HG03196 (cell line): ENCODE results near the gene VSIG1.
A peak's percentile ranks its signal among the peaks of the same experiment; 100 is the strongest.

Experiments used
- ATAC-seq: cut with Tn5 transposase; IDR thresholded peaks from one replicate; pipeline ENCODE4 v1.9.1; 2021; ENCODE audit not compliant: unreplicated experiment

The VSIG1 gene

DNA sequence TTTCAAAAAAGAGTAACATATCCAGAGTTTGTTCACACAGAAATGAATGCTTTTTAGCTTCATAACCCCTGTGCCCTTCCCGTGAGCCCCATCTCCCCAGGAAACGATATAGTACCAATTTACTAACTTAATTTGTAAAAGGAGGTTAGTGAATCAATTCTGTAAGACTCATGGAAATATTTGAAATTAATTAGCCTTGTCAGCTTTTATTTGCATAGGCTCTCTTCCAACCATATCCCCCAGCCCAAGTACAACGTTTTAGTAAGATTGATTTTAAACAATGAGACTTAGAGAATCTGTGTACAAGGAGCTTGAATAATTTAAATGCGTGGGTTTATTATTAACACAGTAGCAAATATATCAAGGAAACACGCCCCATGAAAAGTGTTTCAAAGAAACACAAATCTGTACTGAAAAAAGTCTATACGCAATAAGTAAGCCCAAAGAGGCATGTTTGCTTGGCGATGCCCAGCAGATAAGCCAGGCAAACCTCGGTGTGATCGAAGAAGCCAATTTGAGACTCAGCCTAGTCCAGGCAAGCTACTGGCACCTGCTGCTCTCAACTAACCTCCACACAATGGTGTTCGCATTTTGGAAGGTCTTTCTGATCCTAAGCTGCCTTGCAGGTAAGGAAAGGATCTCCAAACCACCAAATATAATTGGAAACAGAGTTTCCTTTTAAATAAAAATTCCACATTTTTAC, at the start of gene VSIG1:
TSS of gene VSIG1 (plus strand) at position 512 of the 703 bp plus-strand sequence. CDS start at position 578, 66 bp downstream.
- ATAC-seq, result no peak

DNA sequence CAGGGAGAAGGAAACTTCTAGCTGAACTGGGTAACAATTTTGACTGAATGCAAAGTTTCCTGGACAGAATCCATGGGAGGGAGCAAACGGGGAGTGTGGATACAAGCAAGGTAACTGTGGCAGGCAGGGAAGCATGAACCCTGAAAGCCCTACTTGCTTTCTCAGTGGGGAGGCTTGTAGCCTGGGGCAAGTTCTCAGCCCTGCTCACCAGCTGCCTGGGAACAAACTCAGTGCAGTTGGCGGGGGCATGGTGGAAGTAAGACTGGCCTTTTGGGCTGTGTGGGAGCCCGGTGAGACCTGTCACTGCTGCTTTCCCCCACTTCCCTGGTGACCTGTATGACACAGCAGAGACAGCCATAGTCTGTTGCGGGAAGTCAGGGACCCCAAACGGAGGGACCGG, 48.7 kb upstream of the VSIG1 start:
- no peak for ATAC-seq

DNA sequence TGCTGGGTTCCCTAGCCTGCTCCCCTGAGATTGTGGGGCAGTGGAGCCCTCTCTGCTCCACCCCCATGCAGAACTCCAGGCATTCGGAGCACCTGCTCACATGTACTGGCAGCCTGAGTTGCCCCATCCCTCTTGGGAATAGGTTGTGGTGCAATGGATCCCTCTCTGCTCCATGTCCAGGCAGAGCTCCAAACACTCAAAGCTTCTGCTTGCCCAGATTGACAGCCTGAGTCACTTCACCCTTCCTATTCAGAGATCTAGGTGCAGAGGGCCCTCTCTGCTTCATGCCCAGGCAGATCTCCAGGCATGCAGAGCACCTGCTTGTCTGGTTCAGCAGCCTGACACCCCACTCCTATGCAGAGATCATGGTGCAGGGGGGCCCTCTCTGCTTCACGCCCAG, 44.1 kb upstream of the VSIG1 start:
- ATAC-seq, result no peak

DNA sequence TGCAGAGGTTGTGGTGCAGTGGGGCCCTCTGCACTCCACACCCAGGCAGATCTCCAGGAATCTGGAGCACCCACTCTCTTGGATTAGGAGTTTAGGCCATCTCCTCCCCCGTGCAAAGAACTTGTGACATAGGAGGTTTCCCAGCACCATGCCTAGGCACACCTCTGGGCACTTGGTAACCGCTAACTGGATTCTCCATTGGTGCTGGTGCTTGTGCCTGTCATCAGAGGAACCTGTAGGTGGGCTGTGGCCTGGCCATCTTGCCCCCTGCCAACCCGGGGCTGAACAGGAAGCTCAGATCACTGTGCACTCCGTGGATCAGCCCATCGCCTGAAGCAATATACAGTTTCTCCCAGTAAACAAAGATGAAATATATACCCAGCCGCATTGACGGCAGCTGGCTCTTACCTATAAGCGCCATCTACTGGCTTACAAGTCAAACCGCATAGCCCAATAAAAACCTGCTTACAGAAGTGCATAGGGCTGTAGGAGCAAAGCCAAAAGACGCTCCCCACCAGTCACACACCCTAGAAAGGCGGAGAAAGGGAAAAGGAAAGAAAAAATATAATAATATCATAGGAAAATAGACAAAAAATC, 43.5 kb upstream of the VSIG1 start:
- ATAC-seq, result peak; percentile 69

DNA sequence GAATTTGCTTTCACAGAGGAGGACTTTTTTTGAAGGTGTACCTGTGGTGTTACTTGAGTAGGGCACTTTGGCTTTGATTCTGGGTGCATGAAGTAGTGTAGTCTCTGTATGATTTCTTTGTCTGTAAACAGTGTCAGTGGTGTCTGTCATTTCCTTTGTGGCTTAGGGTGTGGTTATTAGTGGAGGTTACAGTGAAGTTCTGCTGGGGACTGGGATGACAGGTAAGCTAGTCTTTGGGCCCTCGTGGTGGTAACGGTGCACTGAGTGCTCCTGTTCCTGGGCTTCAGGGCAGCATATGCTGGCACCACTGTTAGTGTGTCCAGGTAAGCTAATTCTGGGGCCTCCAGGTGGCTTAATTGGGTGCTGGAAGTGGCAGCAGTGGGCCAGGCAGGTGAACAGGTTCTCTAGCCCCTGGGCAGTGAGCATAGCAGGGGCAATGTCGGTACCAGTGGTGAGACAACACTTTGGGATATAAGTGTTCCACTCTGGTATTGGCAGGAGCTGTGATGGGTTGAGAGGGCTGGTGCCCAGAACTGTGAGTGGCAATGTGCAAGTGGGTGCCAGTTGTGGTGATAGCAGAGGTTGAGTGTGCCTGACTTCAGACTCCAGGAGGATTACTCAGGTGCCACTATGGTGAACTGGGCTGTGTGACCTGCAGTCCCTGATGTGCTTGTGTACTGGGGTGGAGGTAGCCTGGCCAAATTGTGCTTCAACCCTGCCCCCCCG, 26.0 kb upstream of the VSIG1 start:
- no peak for ATAC-seq

DNA sequence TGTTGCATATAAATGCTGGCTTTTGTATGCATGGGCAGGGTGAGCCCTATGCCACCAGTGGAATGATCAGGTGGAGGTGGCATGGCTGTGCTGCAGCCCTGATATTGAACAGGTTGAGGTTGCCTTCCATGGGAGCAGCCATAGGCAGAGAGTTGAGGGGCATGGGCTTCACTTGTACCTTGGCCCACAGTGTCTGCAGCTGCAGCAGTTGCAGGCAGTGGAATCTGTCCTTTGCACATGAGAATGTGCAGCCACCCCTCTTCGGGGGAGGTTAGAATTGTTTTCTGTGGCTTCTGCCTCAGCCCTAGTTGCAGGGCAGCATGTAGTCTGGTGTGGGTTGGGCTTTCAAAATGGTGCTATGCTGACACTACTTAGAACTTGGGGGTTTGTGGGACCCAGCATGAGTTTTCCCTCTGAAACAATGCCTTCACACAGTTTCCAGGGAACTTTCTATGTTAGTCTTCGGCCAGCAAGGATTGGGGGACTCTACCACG, 25.4 kb upstream of the VSIG1 start:
- ATAC-seq, result no peak

DNA sequence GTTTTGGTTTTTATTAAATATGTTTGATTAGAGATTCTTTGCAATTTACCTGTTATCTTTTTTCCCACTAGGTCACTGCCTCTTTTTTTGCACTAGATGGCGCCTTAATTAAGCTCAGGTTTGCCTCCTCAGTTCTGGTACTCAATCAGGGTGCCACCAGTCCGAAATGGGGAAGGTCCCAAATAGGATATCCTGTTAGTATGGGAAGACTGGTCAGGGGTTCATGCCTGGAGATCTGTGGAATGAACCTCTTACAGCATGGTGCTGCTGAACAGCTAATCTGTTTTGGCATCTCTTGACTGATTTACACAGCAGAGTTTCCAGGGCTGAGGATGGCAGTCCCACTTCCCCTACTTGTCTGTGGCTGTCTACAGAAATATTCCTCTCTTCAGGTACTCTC, 24.2 kb upstream of the VSIG1 start:
- no peak for ATAC-seq

DNA sequence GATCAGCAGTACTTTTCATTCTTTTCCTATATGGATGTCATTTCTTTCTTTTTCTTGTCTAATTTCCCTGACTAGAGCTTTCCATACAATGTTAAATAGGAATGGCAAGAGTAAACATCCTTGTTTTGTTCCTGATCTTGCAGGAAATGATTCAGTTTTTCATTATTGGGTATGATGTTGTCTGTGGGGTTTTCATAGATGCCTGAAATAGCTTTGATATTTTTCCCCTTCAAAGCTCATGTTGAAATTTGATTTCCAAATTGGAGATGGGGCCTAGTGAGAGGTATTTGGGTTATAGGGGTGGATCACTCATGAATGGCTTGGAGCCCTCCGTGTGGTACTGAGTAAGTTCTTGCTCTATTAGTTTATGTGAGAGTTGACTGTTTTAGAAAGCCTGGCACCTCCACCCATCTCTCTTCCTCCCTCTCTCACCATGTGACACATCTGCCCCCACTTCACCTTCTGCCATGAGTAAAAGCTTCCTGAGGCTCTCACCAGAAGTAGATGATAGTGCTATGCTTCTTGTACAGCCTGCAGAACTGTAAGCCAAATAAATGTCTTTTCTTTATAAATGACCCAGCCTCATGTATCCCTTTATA, 22.3 kb upstream of the VSIG1 start:
- no peak for ATAC-seq

DNA sequence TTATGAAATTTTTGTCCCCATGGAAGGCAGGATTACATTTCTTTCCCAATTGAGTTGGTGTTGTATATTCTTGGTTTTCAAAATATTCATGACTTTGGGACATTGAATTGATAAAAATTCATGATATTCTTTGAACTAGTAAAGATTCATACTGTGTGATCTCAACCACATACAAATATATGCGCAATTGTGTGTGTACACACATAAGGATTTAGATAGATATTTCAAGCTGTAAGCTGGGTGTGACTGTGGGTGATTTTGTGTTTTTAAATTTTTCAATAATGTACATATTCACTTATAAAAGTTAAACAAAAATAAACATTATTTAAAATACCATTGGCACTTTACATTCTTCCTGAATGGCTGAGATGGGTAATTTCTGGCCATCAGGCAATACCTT, 19.5 kb upstream of the VSIG1 start:
- no peak for ATAC-seq

DNA sequence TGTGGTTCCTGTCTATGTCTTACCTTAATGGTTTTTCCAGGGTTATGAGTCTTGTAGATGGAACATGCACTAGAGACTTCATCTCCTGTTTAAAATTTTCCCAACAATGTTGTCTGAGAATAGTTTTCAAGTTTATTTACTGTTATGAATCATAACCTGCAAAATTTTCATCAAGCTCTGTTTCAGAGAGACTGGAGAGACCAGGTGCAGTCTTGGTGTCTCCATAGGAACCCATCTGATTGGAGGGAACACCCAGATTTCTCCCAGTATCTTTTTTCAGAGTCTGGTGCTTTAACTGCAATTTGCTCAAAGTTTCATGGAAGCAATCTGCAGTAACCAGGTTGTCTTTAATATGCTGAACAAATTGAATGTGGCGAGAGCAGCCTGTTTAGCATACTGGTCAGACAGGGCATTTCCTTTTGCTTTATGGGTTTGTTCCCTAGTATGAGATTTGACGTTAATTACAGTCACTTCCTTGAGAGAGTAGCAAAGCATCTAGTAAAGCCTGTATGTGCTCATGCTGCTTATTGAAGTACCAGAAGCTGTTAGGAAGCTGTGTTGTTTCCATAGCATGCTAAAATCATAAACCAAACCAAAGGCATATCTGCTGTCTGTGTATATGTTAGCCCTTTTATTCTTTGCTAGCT, 18.8 kb upstream of the VSIG1 start:
- ATAC-seq, result no peak

DNA sequence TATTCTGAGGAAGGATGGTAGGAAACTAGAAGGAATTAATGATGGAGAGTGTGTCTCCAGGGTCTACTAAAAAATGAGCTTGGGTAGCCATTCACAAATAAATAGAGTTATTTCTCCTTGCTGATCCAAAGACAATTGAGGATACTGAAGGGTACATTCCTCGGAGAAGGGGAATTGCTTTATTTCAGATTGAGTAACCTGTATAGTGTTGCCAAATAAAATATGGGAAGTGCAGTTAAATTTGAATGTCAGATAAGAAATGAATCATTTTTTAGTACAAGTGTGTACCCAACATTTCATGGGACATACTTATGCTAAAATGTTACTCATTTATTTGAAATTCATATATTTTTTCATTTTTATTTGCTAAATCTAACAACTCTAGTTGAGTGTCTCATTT, 16.0 kb upstream of the VSIG1 start:
- ATAC-seq, result no peak

DNA sequence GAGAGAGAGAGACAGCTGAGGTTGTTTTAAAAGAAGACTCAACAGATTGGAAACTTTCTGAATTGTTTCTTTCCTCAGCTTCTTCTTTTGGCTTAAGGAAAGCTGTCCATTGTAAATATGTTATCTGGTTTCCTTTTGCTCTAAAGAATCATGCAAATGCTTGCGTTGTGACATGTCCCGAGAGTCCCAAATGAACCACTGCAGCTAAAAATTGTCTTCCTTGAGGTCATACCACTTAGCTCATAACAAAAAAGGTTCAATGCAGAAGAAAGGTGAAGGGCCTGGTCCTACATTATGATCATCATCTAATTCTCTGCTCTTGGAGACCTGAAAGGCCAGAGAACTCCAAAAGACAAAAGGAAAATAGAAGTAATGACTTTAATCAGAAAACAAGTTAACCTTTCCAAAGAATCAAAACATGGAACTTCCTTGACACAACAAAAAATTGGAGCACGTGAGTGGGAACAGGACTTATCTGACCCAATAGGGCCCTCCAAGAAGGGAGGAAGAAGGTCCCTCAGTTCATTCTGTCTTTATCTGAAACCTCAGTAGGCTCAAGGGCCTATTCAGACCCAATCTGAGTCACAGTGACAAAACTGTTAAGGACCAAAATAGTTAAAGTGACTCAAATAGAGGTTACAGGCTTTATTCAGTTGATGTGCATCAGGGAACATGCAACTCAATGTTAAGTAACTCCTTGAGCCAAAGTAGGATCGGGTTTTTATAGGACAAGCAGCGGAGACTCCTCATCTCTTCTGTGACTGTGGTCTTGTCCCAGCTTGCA, 14.7 kb upstream of the VSIG1 start:
- no peak for ATAC-seq

DNA sequence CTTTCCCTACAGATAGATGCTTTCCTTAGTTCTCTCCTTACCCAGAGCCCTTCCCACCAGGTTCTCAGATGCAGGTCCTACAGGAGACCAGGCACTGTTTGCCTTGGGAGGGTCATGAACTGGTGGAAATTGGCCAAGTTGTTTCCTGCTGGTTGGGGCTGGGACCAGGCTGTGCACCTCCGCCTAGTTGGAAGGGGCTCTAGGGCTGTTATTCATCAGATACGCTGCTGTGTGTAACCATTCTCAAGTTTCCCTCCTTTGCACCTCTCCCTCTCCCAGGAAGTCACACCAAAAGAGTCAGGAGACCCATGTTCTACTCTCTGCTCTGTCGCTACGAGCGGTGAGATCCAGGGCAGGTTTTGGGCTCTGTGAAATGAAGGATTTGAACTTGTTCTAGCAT, 11.9 kb upstream of the VSIG1 start:
- ATAC-seq, result no peak

DNA sequence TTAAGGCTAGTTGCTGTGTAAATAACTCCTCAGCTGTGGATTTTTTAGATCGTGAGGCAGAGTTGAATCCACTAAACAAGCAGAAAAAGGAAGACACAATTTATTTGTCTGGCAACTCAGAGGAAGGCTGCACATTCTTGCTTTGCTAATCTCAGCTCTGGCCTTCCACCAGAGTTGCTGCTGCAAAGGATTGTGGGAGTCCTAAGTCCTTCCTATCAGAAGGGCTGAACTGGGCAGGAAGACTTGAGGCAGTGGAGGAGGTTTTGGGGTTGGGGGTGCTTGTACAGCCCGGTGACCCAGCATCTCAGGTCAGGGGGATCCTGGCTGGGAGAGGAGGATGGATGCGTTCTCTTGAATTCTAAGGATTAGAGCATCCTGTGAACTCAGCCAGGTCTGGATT, 11.0 kb upstream of the VSIG1 start:
- no peak for ATAC-seq

DNA sequence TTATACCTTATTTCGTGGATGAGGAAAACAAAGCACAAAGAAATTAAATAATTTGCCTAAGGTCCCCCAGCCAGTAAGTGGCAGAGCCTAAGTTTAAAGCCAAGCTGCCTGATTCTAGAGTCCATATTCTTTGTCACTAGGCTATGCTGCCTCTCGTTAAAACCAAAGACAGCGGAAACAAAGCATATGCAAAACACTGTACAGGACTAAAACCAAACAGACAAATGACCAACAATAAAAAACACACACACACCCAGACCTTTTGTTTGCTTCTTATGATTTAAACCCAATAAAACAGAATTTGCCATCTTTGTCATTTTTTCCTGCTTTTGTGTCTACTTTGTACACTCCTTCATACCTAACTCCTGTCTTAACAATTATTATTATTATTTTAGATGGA, 10.1 kb upstream of the VSIG1 start:
- ATAC-seq, result no peak

DNA sequence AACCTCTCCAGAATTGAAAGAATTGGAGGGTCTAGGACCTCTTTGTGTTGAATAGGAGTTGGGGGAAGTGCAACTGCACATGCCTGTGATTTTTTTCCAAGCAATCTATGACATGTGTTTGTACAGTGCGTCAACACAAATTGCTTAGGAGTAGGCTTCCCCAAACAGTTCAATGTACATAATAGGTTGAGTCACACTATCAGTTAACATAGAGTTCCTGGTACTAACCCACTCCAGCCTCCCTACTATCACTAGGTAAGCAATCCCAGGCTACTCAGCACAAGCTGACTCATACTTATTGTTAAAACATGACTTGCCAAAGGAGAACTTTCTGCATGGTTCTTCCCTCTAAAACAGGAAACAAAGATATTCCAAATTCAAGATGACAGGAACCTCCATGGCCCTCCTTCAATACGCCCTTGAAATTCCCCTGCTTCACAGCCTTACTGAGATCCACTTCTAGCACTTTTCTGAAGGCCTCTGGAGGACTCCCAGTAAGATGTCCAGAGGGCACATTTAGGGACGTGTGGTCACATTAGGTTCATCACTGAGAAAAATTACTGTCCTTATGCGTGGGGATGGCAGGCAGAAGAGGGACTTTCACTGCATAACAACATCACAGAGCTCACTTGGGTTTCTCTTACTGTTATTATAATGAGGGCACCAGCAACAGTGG, 8.4 kb upstream of the VSIG1 start:
- ATAC-seq, result no peak

DNA sequence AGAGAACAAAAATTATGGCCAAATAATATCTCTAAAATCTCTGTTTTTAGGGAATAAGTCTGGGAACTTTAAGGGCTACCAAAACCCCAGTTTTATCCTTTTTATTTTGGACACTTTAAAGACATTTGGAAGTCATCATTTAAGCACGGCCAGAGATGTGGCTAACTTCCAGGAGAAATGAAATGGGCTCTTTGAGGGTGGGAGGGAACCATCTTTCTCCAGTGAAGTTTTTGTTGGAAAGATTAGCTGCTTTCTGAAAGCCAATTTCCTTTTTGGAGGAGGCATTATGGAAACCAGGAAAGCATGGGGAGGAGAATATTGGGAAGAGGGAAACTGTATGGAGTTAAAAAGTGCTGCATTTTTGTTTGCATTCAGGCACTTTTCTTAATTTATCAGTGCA, 4.8 kb downstream of the VSIG1 start:
- no peak for ATAC-seq

DNA sequence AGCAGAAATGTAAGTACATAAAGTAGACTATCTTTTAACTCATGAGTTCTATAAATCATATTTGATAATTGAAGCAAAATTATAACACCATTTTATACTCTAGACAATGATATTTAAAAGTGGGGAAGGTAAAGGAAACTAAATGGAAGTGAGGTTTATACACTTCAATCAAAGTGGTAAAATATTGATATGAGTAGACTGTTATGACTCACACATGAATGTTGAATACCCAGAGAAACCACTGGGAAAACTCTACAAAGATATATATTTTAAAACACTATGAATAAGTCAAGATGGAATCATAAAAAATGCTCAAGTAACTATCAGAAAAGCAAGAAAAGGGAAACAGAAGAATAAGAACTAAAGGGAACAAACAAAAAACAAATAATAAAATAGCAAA, 8.4 kb downstream of the VSIG1 start:
- no peak for ATAC-seq

DNA sequence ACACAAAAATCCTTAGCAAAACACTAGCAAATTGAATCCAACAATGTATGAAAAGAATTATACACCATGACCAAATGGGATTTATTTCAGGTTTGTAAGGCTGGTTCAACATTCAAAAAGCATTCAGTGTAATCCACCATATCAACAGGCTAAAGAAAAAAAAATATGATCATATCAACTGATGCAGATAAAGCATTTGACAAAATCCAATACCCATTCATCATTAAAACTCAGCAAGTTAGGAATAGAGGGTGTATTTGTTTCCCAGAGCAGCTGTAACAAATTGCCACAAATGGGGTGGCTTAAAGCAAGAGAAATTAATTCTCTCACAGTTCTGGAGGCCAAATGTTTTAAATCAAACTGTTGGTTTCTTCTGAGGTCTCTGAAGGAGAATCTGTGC, 10.7 kb downstream of the VSIG1 start:
- no peak for ATAC-seq

DNA sequence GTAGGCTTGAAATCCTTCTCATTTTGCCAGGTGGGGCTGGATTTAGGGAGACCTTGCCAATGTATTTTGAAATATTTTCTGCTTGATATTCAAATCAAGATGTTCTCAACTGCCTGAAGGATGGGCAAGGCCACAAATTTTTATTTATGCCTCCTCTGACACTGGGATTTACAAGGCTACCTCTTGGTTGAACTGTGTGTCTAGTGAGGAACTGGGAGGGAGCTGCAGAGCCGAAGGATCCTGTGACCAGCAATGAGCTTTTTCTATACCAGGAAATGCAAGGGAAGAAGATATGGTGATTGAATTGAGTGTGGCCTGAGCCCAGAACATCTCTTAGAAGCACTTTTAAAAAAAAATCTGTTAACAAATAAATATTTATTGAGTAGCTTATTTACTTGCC, 14.9 kb downstream of the VSIG1 start:
- ATAC-seq, result no peak
